Right lobe of liver (tissue), 6 donors: ENCODE results near the gene SERINC5. TPM values are rescaled to one million over a fixed set of nuclear protein-coding genes. Genes with fewer than 3 reads are reported as not detected.

ENCODE experiments used
- ATAC-seq, 4 donors: fragments of 200-7000 bp; cut with Tn5 transposase; one replicate each; pipeline ENCODE4 v1.9.1; 2020; ENCODE audit warnings: mild to moderate bottlenecking in 4 of 4, moderate library complexity in 4 of 4
- DNase-seq, 3 donors: peaks; one replicate each; pipeline ENCODE4 v3.0.0-alpha.2; 2020
- H3K27ac ChIP-seq, 3 donors: fragments of 200-600 bp; one replicate each; pipeline ENCODE4 v1.8.0; 2022
- H3K27me3 ChIP-seq, 2 donors: fragments of 200-600 bp; one replicate each; pipeline ENCODE4 v1.8.0; 2022
- H3K36me3 ChIP-seq, 4 donors: fragments of 200-600 bp; sonication (generic) in 1 of 4; one replicate each; pipeline versions ENCODE4 v1.5.1 to v1.8.0; 2017 to 2022; ENCODE audit warnings: control low read depth in 1 of 4
- H3K4me1 ChIP-seq, 4 donors: fragments of 200-600 bp; sonication (generic) in 1 of 4; one replicate each; pipeline versions ENCODE4 v1.5.1 to v1.8.0; 2017 to 2022; ENCODE audit warnings: control low read depth in 1 of 4
- H3K4me3 ChIP-seq, 3 donors: fragments of 200-600 bp; one replicate each; pipeline ENCODE4 v1.8.0; 2022
- H3K9me3 ChIP-seq, 4 donors: fragments of 200-600 bp; sonication (generic) in 1 of 4; one replicate each; pipeline versions ENCODE4 v1.5.1 to v1.8.0; 2017 to 2022; ENCODE audit warnings: control low read depth in 1 of 4
- CTCF ChIP-seq, 4 donors: fragments of 200-600 bp in 3 of 4; fragments of 450-650 bp in 1 of 4; IDR thresholded peaks; one replicate each; pipeline versions ENCODE4 v1.5.1 to v1.8.0; 2016 to 2022; ENCODE audit warnings: antibody characterized with exemption in 4 of 4, mild to moderate bottlenecking in 2 of 4
- POLR2A ChIP-seq: fragments of 450-650 bp; IDR thresholded peaks from one replicate; pipeline ENCODE4 v1.6.1; 2017; ENCODE audit warnings: antibody characterized with exemption, mild to moderate bottlenecking
- WGBS: methylation state at CpG from one replicate; pipeline ENCODE4 v1.1.6; 2018; ENCODE audit warnings: low coverage, low lambda C conversion rate; ENCODE audit not compliant: insufficient coverage; ENCODE audit errors: missing lambda C conversion rate; 5-methylcytosine and 5-hydroxymethylcytosine counted together
- intact Hi-C, 2 donors: fragments of 100-400 bp; cut with DNase I; formaldehyde crosslinking; loops; one replicate each; pipeline versions ENCODE4 v1.11.2 to v1.14.1; 2022
- total RNA-seq, 6 experiments: library from RNA; depleted of rRNA in 2 of 6; stranded (reverse); fragments of >200 nt in 2 of 6; fragmentation: NEBNext Ultra II Directional in 3 of 6; extraction: Animal tissue kit (Norgen Biotek cat#: 25700) in 3 of 6; gene quantifications; one replicate each; pipeline versions ENCODE4 v1.1.0 to v1.2.4, GENCODE V29; 2016 to 2023
- donor health status: DM: no; HTN: yes; CAD: no.
- donor health status: DM: no; HTN: no; CAD: no.
- donor health status: DM: no; HTN: no; CAD: no.
- donor health status: DM: no; HTN: yes; CAD: no.
- donor health status: DM: no; HTN: yes; CAD: no.

SERINC5 gene
- total RNA-seq, 6 experiments from 2014 or later, result 30.1 to 82.1 (median 57.9) TPM

- ATAC-seq, result no peak
- no peaks in the 10 kb centered on the region for H3K27me3 ChIP-seq
- 75% methylated on average over 2 of the region's 2 CpGs for WGBS
- H3K9me3 ChIP-seq, result no peaks in the 10 kb centered on the region
- H3K36me3 ChIP-seq, result no peaks in the 10 kb centered on the region
- TF ChIP-seq CTCF (IDR thresholded peaks at IDR 0.05) (no peak), POLR2A (no peak)
- intact Hi-C loops, result no loop called here
- no peak for DNase-seq
- H3K4me3 ChIP-seq, result no peak overlapping the region
- no peak overlapping the region for H3K27ac ChIP-seq
- no peaks in the 10 kb centered on the region for H3K4me1 ChIP-seq
These were observed 28.9 kb upstream of the SERINC5 start for GRCh38 chr5:80284720-80285119.

- no peaks in the 10 kb centered on the region for H3K27me3 ChIP-seq
- no peaks in the 10 kb centered on the region for H3K36me3 ChIP-seq
- no peak overlapping the region for H3K4me3 ChIP-seq
- 17% methylated on average over 1 of the region's 1 CpG for WGBS
- intact Hi-C loops, result no loop called here
- DNase-seq, result no peak
- H3K9me3 ChIP-seq, result no peaks in the 10 kb centered on the region
- H3K27ac ChIP-seq, result no peak overlapping the region
- no peak for ATAC-seq
- no peaks in the 10 kb centered on the region for H3K4me1 ChIP-seq
- TF ChIP-seq CTCF (IDR thresholded peaks at IDR 0.05), result no peak
These were observed 27.5 kb upstream of the SERINC5 start for GRCh38 chr5:80283360-80283759.

GRCh38 chr5:80282054-80282453 is 26.2 kb upstream of the SERINC5 start:
- intact Hi-C loops, result no loop called here
- H3K9me3 ChIP-seq, result no peaks in the 10 kb centered on the region
- ATAC-seq (no peak), DNase-seq (no peak)
- H3K27ac ChIP-seq, result no peak overlapping the region
- WGBS, result 45% methylated on average over 2 of the region's 3 CpGs
- no peaks in the 10 kb centered on the region for H3K27me3 ChIP-seq
- no peak overlapping the region for H3K4me3 ChIP-seq
- TF ChIP-seq POLR2A (no peak), CTCF (IDR thresholded peaks at IDR 0.05) (no peak)
- no peaks in the 10 kb centered on the region for H3K36me3 ChIP-seq
- H3K4me1 ChIP-seq, result no peaks in the 10 kb centered on the region

- H3K27ac ChIP-seq, result no peak overlapping the region
- no peaks in the 10 kb centered on the region for H3K27me3 ChIP-seq
- DNase-seq, result no peak
- H3K4me3 ChIP-seq, result no peak overlapping the region
- 40% methylated on average over 2 of the region's 2 CpGs for WGBS
- ATAC-seq, result no peak
- H3K4me1 ChIP-seq, result no peaks in the 10 kb centered on the region
- no peaks in the 10 kb centered on the region for H3K9me3 ChIP-seq
- H3K36me3 ChIP-seq, result no peaks in the 10 kb centered on the region
- intact Hi-C loops, result loop anchor here in 1 of 2 donors (10.0 kb wide), 1 partner anchor 182 kb away; no protein-coding TSS in a partner anchor
- no peak for TF ChIP-seq CTCF (IDR thresholded peaks at IDR 0.05)
- TF ChIP-seq POLR2A, result no peak
These were observed 21.3 kb upstream of the SERINC5 start for GRCh38 chr5:80277191-80277590.

GRCh38 chr5:80276186-80276585 is 20.3 kb upstream of the SERINC5 start:
- ATAC-seq (no peak), DNase-seq (no peak)
- no peak overlapping the region for H3K4me3 ChIP-seq
- intact Hi-C loops, result loop anchor here in 1 of 2 donors (10.0 kb wide), 1 partner anchor 181 kb away; no protein-coding TSS in a partner anchor
- no peaks in the 10 kb centered on the region for H3K4me1 ChIP-seq
- H3K9me3 ChIP-seq, result no peaks in the 10 kb centered on the region
- no peaks in the 10 kb centered on the region for H3K27me3 ChIP-seq
- TF ChIP-seq CTCF (IDR thresholded peaks at IDR 0.05), result no peak
- TF ChIP-seq POLR2A, result no peak
- H3K27ac ChIP-seq, result no peak overlapping the region
- H3K36me3 ChIP-seq, result no peaks in the 10 kb centered on the region
